GM12872 (cell line): ENCODE results near the gene COCH.

ENCODE experiments used
- CTCF ChIP-seq: IDR thresholded peaks from 3 replicates; pipeline ENCODE4 v1.5.1; 2011; ENCODE audit warnings: low read depth, mild to moderate bottlenecking, low read length, moderate library complexity; ENCODE audit not compliant: insufficient read depth

The COCH gene

GRCh38 chr14:30848449-30849240, 25.7 kb upstream of the COCH start:
- no peak for TF ChIP-seq CTCF

GRCh38 chr14:30849354-30849753, 25.0 kb upstream of the COCH start:
- no peak for TF ChIP-seq CTCF

- no peak for TF ChIP-seq CTCF
Measured at GRCh38 chr14:30849983-30850382, 24.4 kb upstream of the COCH start.

GRCh38 chr14:30853946-30854345, 20.4 kb upstream of the COCH start:
- TF ChIP-seq CTCF = no peak

- TF ChIP-seq CTCF = no peak
Measured at GRCh38 chr14:30854492-30854891, 19.9 kb upstream of the COCH start.

GRCh38 chr14:30855345-30856037, 18.9 kb upstream of the COCH start:
- no peak for TF ChIP-seq CTCF

GRCh38 chr14:30861200-30861599, 13.2 kb upstream of the COCH start:
- TF ChIP-seq CTCF = no peak
